Occipital lobe (tissue), 2 donors: Measurements from ENCODE around the gene MAP3K2. TPM values are rescaled to one million over a fixed set of nuclear protein-coding genes. Genes with fewer than 3 reads are reported as not detected.
"Not testable (repeated sequence)": the region's sequence is repeated elsewhere in the genome, so short reads cannot be mapped to it uniquely, and the experiment has no call there.

Experiments
- DNase-seq: peaks from one replicate; lab custom pipeline; 2025; lab: John Stamatoyannopoulos, UW
- total RNA-seq: library from RNA; depleted of rRNA; stranded (reverse); fragments of >200 nt; gene quantifications from one replicate; pipeline ENCODE4 v1.2.3, GENCODE V29; 2014

The MAP3K2 gene
- total RNA-seq, 1 donor from 2014 or later = 62.1 TPM

- no peak for DNase-seq
Measured at GRCh38 chr2:127384529-127384928, 3.2 kb downstream of the MAP3K2 start.

- DNase-seq = no peak
Measured at GRCh38 chr2:127382831-127383230, 4.9 kb downstream of the MAP3K2 start.

GRCh38 chr2:127381762-127382161, 6.0 kb downstream of the MAP3K2 start:
- DNase-seq = no peak

- DNase-seq = no peak
Measured at GRCh38 chr2:127379712-127380355, 7.9 kb downstream of the MAP3K2 start.

- no peak for DNase-seq
Measured at GRCh38 chr2:127378720-127379119, 9.1 kb downstream of the MAP3K2 start.

- no peak for DNase-seq
Measured at GRCh38 chr2:127377262-127377661, 10.5 kb downstream of the MAP3K2 start.

GRCh38 chr2:127376257-127376656, 11.5 kb downstream of the MAP3K2 start:
- DNase-seq = no peak

- DNase-seq = no peak
Measured at GRCh38 chr2:127373362-127374083, 14.3 kb downstream of the MAP3K2 start.

- no peak for DNase-seq
Measured at GRCh38 chr2:127371037-127371436, 16.7 kb downstream of the MAP3K2 start.

GRCh38 chr2:127370010-127370409, 17.8 kb downstream of the MAP3K2 start:
- DNase-seq = no peak

GRCh38 chr2:127365211-127365643, 22.5 kb downstream of the MAP3K2 start:
- no peak for DNase-seq

- no peak for DNase-seq
Measured at GRCh38 chr2:127362971-127363370, 24.8 kb downstream of the MAP3K2 start.

- DNase-seq = no peak
Measured at GRCh38 chr2:127361929-127362885, 25.6 kb downstream of the MAP3K2 start.

- DNase-seq = no peak
Measured at GRCh38 chr2:127360242-127360641, 27.5 kb downstream of the MAP3K2 start.

GRCh38 chr2:127359520-127359919, 28.3 kb downstream of the MAP3K2 start:
- DNase-seq = no peak

- no peak for DNase-seq
Measured at GRCh38 chr2:127358971-127359370, 28.8 kb downstream of the MAP3K2 start.

GRCh38 chr2:127358044-127358443, 29.7 kb downstream of the MAP3K2 start:
- no peak for DNase-seq

GRCh38 chr2:127357591-127357990, 30.2 kb downstream of the MAP3K2 start:
- no peak for DNase-seq

GRCh38 chr2:127356531-127356930, 31.2 kb downstream of the MAP3K2 start:
- no peak for DNase-seq

- no peak for DNase-seq
Measured at GRCh38 chr2:127355407-127356008, 32.3 kb downstream of the MAP3K2 start.

GRCh38 chr2:127353873-127354676, 33.7 kb downstream of the MAP3K2 start:
- DNase-seq = not testable (repeated sequence)
